H1 (cell line): ENCODE data around the gene TCFL5.

Experiments
- CBX8 ChIP-seq: fragments of 300-800, 300-1000 bp; sonication (generic); IDR thresholded peaks from 2 replicates; pipeline ENCODE4 v1.7.1; 2016; ENCODE audit warnings: low read depth, low read length, borderline replicate concordance
- JUN ChIP-seq: IDR thresholded peaks from 2 replicates; pipeline ENCODE4 v1.6.1; 2011; ENCODE audit warnings: low read depth, mild to moderate bottlenecking, improper control_type of control experiment, low read length
- POLR2A ChIP-seq, 2 experiments: IDR thresholded peaks; 1 replicate in 1 of 2; 2 replicates in 1 of 2; pipeline ENCODE4 v1.6.1; 2011; ENCODE audit warnings: low read depth in 2 of 2, low read length in 2 of 2, mild to moderate bottlenecking in 2 of 2; ENCODE audit errors: control extremely low read depth in 1 of 2
- RNF2 ChIP-seq: fragments of 200-900, 300-1000 bp; sonication (generic); IDR thresholded peaks from 2 replicates; pipeline ENCODE4 v1.7.1; 2016; ENCODE audit warnings: borderline replicate concordance, low read depth, mild to moderate bottlenecking, antibody characterized with exemption, low read length; ENCODE audit not compliant: poor library complexity, severe bottlenecking; ENCODE audit errors: missing control alignments
- SP1 ChIP-seq: IDR thresholded peaks from 2 replicates; pipeline ENCODE4 v1.6.1; 2011; ENCODE audit warnings: low read depth, low read length
- TF ChIP-seq, protein P1 (sequence below), 3 experiments: IDR thresholded peaks; 1 replicate in 2 of 3; 2 replicates in 1 of 3; pipeline versions ENCODE4 v1.5.1 to v1.6.1; 2011; ENCODE audit warnings: low read length in 3 of 3, mild to moderate bottlenecking in 3 of 3, inconsistent platforms in 2 of 3, low read depth in 1 of 3, moderate library complexity in 1 of 3; ENCODE audit not compliant: insufficient read depth in 1 of 3; ENCODE audit errors: control extremely low read depth in 1 of 3
- TF ChIP-seq, protein P2 (sequence below): IDR thresholded peaks from 2 replicates; pipeline ENCODE4 v1.6.1; 2011; ENCODE audit warnings: low read length, improper control_type of control experiment

DNA sequence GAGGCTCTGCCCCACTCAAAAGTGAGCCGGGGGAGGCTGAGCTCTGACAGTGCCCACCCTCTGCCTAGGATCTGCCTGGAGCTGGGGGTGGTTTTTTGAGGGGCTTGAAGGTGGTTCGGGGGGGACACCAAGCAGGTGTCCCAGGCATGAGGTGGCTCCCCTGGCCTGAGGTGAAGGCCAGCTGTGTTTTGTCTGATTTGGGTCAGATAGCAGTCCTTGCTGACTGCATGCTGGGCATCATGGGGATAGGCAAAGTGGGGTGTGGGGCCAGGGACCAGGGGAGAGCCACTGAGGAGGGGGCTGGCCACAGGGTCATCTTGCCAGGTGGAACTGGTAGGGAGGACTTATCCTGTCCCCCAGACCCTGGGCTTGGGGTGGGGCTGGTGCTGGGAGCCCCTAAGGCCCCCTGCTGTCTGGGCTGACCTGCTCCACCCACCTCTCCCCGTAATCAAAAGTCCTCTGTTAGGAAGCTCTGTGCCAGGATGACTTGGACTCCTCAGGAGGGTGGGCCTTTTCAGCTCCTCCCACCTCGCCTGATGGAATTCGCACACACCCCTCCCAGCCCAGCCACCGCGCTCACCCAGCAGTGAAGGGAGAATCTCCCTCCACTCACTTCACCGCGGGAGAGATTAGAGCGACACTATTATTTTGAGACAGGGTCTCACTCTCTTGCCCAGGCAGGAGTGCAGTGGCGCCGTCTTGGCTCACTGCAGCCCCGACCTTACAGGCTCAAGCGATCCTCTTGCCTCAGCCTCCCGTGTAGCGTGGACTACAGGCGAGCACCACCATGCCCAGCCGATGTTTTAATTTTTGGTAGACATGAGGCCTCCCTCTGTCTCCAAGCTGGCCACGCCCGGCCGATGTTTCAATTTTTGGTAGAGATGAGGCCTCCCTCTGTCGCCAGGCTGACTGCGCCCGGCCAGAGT is 46.3 kb downstream of the TCFL5 start:
- TF ChIP-seq CBX8 (no peak), JUN (no peak), SP1 (no peak), RNF2 (no peak), POLR2A (IDR thresholded peaks at IDR 0.05; ENCODE audit: control extremely low read depth in 1 of 2, low read depth in 2 of 2, low read length in 2 of 2) (no peak)
- TF ChIP-seq, protein P1, sequence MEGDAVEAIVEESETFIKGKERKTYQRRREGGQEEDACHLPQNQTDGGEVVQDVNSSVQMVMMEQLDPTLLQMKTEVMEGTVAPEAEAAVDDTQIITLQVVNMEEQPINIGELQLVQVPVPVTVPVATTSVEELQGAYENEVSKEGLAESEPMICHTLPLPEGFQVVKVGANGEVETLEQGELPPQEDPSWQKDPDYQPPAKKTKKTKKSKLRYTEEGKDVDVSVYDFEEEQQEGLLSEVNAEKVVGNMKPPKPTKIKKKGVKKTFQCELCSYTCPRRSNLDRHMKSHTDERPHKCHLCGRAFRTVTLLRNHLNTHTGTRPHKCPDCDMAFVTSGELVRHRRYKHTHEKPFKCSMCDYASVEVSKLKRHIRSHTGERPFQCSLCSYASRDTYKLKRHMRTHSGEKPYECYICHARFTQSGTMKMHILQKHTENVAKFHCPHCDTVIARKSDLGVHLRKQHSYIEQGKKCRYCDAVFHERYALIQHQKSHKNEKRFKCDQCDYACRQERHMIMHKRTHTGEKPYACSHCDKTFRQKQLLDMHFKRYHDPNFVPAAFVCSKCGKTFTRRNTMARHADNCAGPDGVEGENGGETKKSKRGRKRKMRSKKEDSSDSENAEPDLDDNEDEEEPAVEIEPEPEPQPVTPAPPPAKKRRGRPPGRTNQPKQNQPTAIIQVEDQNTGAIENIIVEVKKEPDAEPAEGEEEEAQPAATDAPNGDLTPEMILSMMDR (IDR thresholded peaks at IDR 0.05; ENCODE audit: control extremely low read depth in 1 of 3, insufficient read depth in 1 of 3, low read depth in 1 of 3, low read length in 3 of 3), result no peak
- TF ChIP-seq, protein P2, sequence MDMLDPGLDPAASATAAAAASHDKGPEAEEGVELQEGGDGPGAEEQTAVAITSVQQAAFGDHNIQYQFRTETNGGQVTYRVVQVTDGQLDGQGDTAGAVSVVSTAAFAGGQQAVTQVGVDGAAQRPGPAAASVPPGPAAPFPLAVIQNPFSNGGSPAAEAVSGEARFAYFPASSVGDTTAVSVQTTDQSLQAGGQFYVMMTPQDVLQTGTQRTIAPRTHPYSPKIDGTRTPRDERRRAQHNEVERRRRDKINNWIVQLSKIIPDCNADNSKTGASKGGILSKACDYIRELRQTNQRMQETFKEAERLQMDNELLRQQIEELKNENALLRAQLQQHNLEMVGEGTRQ, result no peak
